HG03060 (cell line): ENCODE measurements around the gene MFAP2.

Source experiments
- ATAC-seq: cut with Tn5 transposase; IDR thresholded peaks from one replicate; pipeline ENCODE4 v1.9.1; 2021; ENCODE audit warnings: low read depth, moderate number of reproducible peaks; ENCODE audit not compliant: unreplicated experiment

The MFAP2 gene

GRCh38 chr1:17008208-17008855 is 27.9 kb upstream of the MFAP2 start:
- no peak for ATAC-seq

GRCh38 chr1:17007121-17007520 is 26.7 kb upstream of the MFAP2 start:
- no peak for ATAC-seq

- ATAC-seq = no peak
These were observed 24.9 kb upstream of the MFAP2 start for GRCh38 chr1:17005365-17005740.

GRCh38 chr1:17004466-17005364 is 24.3 kb upstream of the MFAP2 start:
- no peak for ATAC-seq

- ATAC-seq = no peak
These were observed 22.1 kb upstream of the MFAP2 start for GRCh38 chr1:17002524-17002902.

- no peak for ATAC-seq
These were observed 21.5 kb upstream of the MFAP2 start for GRCh38 chr1:17001760-17002523.

GRCh38 chr1:16999863-17000262 is 19.4 kb upstream of the MFAP2 start:
- no peak for ATAC-seq

GRCh38 chr1:16998589-16998988 is 18.2 kb upstream of the MFAP2 start:
- no peak for ATAC-seq

GRCh38 chr1:16996845-16997244 is 16.4 kb upstream of the MFAP2 start:
- no peak for ATAC-seq

- ATAC-seq = no peak
These were observed 13.2 kb upstream of the MFAP2 start for GRCh38 chr1:16993521-16994038.

GRCh38 chr1:16992675-16993074 is 12.3 kb upstream of the MFAP2 start:
- ATAC-seq = no peak

- ATAC-seq = no peak
These were observed 11.7 kb upstream of the MFAP2 start for GRCh38 chr1:16992102-16992501.

- no peak for ATAC-seq
These were observed 11.2 kb upstream of the MFAP2 start for GRCh38 chr1:16991571-16991970.

GRCh38 chr1:16989676-16990391 is 9.4 kb upstream of the MFAP2 start:
- no peak for ATAC-seq

- ATAC-seq = no peak
These were observed 7.8 kb upstream of the MFAP2 start for GRCh38 chr1:16988210-16988609.

- no peak for ATAC-seq
These were observed 6.5 kb upstream of the MFAP2 start for GRCh38 chr1:16986962-16987361.

GRCh38 chr1:16986560-16986959 is 6.1 kb upstream of the MFAP2 start:
- ATAC-seq = no peak

GRCh38 chr1:16986113-16986512 is 5.7 kb upstream of the MFAP2 start:
- ATAC-seq = no peak

GRCh38 chr1:16984717-16985116 is 4.3 kb upstream of the MFAP2 start:
- no peak for ATAC-seq

- ATAC-seq = no peak
These were observed 3.2 kb upstream of the MFAP2 start for GRCh38 chr1:16983649-16984048.
